A549 (cell line): ENCODE results near the gene IL20RB.
A peak's percentile ranks its signal among the peaks of the same experiment; 100 is the strongest.

Experiments
- CHD4 ChIP-seq: fragments of 200-600 bp; sonication (generic); IDR thresholded peaks from 2 replicates; pipeline ENCODE4 v1.6.1; 2016; ENCODE audit warnings: antibody characterized with exemption, mild to moderate bottlenecking, borderline replicate concordance
- EP300 ChIP-seq, 2 experiments: fragments of >200 bp; sonication (Bioruptor Twin); formaldehyde crosslinking; IDR thresholded peaks; 2 replicates in 1 of 2; 3 replicates in 1 of 2; pipeline ENCODE4 v1.6.1; 2016 to 2017
- MAFK ChIP-seq: fragments of 450-650 bp; IDR thresholded peaks from 2 replicates; pipeline ENCODE4 v1.6.1; 2014; ENCODE audit not compliant: partially characterized antibody
- POLR2A ChIP-seq: IDR thresholded peaks from 2 replicates; pipeline ENCODE4 v1.6.1; 2012; ENCODE audit warnings: mild to moderate bottlenecking, low read length
- RFX5 ChIP-seq: fragments of 450-650 bp; IDR thresholded peaks from 2 replicates; pipeline ENCODE4 v1.7.1; 2014; ENCODE audit warnings: antibody characterized with exemption, mild to moderate bottlenecking, moderate library complexity
- ZSCAN20 ChIP-seq: fragments of 250-450 bp; sonication (Bioruptor Pico); IDR thresholded peaks from 2 replicates; pipeline ENCODE4 v1.8.0; 2022; ENCODE audit warnings: mild to moderate bottlenecking, moderate library complexity
- TF ChIP-seq, protein P1 (sequence below): fragments of >200 bp; sonication (Bioruptor Twin); formaldehyde crosslinking; IDR thresholded peaks from 3 replicates; pipeline ENCODE4 v1.5.1; 2016
- TF ChIP-seq, protein P2 (sequence below): fragments of 450-650 bp; IDR thresholded peaks from 2 replicates; pipeline ENCODE4 v1.6.1; 2014; ENCODE audit warnings: antibody characterized with exemption

DNA sequence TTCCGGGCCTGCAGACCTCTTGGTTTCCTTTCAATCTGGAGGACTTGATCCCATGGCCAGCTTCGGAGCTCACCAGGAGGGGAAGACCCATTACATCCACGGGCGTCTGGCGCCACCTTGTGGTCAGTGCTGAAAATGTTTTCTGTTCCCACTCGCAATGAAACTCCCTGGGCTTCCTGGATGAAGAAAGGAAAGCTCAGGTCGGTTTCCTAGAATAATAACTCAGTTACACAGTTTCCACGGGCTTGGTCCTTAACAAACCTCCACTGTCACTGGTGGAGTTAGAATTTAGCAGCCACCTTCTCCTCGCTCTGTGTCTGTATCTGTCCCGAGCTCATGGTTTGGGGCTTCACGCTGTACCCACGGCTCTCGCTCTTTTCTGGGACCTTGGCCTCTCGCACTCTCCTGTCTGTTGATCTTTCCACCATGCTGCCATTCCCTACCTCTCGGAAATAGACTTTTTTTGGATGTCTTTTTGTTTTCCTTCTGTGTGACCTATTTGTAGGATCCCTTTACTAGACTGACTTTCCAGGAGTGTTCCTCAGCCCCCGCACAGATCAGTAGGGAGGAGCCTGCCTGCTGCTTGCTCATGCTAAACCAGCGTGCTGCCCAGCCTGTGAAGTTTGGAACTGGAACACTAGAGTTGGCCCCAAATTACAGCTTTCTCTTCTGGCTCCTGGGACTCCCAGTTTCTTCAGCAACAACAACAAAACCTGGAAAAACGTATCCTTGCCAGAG is 56.3 kb downstream of the IL20RB start:
- TF ChIP-seq POLR2A (no peak), ZSCAN20 (CRISPR knock-in tag) (no peak), MAFK (no peak), CHD4 (no peak), EP300 (IDR thresholded peaks at IDR 0.05) (no peak), RFX5 (no peak)
- TF ChIP-seq, protein P1, sequence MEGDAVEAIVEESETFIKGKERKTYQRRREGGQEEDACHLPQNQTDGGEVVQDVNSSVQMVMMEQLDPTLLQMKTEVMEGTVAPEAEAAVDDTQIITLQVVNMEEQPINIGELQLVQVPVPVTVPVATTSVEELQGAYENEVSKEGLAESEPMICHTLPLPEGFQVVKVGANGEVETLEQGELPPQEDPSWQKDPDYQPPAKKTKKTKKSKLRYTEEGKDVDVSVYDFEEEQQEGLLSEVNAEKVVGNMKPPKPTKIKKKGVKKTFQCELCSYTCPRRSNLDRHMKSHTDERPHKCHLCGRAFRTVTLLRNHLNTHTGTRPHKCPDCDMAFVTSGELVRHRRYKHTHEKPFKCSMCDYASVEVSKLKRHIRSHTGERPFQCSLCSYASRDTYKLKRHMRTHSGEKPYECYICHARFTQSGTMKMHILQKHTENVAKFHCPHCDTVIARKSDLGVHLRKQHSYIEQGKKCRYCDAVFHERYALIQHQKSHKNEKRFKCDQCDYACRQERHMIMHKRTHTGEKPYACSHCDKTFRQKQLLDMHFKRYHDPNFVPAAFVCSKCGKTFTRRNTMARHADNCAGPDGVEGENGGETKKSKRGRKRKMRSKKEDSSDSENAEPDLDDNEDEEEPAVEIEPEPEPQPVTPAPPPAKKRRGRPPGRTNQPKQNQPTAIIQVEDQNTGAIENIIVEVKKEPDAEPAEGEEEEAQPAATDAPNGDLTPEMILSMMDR, result peak; percentile 80
- TF ChIP-seq, protein P2, sequence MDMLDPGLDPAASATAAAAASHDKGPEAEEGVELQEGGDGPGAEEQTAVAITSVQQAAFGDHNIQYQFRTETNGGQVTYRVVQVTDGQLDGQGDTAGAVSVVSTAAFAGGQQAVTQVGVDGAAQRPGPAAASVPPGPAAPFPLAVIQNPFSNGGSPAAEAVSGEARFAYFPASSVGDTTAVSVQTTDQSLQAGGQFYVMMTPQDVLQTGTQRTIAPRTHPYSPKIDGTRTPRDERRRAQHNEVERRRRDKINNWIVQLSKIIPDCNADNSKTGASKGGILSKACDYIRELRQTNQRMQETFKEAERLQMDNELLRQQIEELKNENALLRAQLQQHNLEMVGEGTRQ, result no peak
